HG03439 (cell line): ENCODE data around the gene RASA3.
"Not testable (repeated sequence)": the region's sequence is repeated elsewhere in the genome, so short reads cannot be mapped to it uniquely, and the experiment has no call there.

Source experiments
- ATAC-seq: cut with Tn5 transposase; IDR thresholded peaks from one replicate; pipeline ENCODE4 v1.9.1; 2021; ENCODE audit warnings: mild to moderate bottlenecking, moderate library complexity; ENCODE audit not compliant: unreplicated experiment

Gene RASA3

DNA sequence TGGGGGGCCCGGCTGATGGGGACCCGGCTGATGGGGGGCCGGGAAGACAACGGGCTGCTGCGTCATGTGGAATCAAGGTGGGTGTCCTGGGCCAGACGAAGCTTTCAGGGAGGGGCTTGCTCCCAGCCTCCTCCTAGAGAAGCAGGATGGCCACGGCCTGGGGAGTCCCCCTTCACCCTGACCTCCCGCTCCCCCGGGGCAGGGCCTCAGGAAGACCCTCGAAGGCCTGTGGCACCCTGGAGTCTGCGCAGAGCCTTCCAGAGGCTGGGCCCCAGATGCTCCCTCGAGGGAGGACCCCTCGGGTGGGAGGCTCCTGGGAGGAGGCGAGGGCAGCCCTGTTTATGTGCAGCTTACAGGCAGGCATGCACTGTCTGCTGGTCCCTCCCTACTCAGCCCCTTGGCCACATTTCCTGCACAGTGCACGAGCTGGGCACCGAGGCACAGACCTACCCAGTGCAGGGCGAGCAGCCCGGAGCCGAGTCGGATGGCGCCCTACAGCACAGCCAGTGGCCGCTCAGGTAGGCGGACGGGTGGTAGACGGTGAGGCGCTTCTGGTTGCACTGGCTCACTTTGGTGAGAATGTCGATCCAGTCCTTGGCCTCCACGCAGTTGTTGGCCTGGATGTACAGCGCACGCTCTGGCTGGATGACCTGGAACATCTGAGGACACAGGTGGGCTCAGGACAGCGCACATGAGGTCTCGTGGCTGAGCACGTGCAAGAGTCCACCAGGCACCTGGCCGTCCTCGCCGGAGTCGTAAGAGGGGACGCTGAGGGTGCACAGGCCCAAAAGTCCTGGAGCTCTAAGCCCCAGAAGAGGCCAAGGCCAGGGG lies 136.1 kb downstream of the RASA3 start:
- no peak for ATAC-seq

GRCh38 chr13:113995051-113995601 lies 137.3 kb downstream of the RASA3 start:
- ATAC-seq: no peak

- ATAC-seq: no peak
These were observed 140.0 kb downstream of the RASA3 start for GRCh38 chr13:113992276-113993005.

DNA sequence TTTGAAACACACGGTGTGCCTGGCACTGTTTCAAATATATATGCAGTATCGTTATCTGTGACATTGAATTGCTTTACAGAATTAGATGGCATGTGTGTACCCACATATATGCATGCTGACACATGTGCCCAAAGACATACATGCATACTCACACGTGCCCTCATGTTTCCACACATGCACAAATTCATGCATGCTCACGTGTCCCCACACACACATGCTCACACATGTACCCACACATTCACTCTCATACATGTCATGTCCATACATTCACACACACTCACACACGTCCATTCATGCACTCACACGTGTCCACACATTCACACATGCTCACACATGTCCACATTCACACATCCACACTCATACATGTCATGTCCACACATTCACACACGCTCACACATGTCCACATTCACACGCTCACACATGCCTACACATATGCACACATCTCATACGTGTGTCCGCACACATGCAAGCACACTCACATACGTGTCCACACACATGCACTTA lies 140.7 kb downstream of the RASA3 start:
- no peak for ATAC-seq

DNA sequence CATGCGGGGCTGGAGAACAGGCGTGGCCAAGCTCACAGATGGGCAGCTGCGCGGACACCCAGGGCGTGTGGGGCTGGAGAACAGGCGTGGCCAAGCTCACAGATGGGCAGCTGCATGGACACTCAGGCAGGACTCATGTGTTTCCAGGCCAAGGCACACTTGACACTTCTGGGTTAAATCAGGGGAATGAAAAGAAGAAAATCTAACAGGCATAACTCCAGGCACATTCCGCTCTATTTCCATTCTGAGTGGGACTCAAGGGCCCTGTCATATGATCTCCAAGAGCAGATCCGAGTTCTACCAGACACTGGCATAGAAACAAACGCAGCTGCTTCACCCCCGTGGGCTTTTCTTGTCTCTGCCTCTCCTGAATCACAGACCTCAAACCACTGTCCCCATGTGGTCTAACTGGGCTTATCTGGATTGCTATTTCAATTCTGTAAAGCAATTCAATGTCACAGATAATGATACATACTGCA lies 141.2 kb downstream of the RASA3 start:
- no peak for ATAC-seq

GRCh38 chr13:113990321-113990837 lies 142.0 kb downstream of the RASA3 start:
- no peak for ATAC-seq

DNA sequence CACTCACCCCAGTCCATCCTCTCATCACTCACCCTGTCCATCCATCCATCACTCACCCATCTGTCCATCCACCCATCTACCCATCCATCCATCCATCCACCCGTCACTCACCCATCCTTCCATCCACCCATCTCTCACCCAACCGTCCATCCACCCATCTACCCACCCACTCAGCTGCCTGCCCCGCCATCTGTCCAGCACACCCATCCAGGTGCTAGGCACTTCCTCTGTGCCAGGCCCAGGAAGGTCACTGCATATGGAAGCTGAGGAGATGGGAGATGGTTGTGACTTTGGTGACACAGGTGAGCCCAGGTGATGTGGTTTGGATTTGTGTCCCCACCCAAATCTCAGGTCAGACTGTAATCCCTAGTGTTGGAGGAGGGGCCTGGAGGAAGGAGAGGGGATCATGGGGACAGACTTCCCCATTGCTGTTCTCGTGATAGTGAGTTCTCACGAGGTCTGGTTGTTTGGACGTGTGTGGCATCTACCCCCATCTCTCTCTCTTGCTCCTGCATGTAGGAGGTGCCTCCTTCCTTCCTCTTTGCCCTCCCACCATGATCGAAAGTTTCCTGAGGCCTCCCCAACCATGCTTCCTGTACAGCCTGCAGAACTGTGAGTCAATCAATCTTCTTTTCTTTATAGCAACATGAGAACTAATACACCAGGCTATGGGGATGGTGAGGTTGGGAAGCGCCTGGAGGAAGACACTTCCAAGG lies 142.7 kb downstream of the RASA3 start:
- ATAC-seq: no peak

DNA sequence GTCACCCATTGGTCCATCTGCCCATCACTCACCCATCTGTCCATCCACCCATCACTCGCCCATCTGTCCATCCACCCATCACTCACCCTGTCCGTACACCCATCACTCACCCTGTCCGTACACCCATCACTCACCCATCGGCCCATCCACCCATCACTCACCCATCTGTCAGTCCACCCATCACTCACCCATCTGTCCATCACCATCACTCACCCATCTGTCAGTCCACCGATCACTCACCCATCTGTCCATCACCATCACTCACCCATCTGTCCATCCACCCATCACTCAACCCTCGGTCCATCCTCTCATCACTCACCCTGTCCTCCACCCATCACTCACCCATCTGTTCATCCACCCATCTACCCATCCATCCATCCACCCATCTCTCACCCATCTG lies 143.6 kb downstream of the RASA3 start:
- ATAC-seq: not testable (repeated sequence)

DNA sequence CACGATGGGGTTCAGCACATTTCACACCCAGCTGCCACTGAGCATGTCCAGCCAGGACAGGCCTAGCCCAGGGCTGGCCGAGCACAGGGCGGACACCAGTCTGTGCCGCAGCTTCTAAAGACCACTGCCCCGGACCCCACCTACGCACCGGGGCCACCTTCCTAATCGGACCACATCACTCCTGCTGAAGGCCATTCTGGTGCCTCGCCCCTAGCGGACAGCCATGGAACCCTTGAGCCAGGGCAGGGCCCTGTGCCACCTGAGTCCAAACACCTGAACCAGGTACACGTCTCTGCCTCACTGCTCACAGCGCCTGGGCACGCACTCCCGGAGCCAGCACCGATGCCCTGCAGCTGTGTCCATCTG lies 150.1 kb downstream of the RASA3 start:
- no peak for ATAC-seq

- no peak for ATAC-seq
These were observed 150.7 kb downstream of the RASA3 start for GRCh38 chr13:113981611-113982295.

DNA sequence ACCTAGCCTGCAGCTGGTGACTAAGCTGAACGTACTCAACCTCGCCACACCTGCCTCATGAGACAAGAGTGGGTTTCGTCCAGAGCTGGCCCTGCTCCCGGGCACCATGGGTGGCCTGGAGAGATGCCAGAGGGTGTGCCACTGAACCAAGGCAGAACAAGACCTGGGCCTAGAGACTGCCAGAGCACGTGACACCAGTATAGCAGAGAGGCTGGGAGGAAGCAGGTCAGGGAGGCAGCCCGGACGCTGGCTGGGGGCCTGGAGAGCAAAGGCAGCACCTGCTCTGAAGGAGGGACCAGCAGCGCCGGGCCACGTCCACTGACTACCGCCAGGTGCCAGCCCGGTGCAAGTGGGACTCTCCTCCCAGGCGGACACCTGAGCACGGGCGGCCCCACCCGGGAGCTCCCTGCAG lies 151.2 kb downstream of the RASA3 start:
- no peak for ATAC-seq

- no peak for ATAC-seq
These were observed 151.8 kb downstream of the RASA3 start for GRCh38 chr13:113980489-113981064.

DNA sequence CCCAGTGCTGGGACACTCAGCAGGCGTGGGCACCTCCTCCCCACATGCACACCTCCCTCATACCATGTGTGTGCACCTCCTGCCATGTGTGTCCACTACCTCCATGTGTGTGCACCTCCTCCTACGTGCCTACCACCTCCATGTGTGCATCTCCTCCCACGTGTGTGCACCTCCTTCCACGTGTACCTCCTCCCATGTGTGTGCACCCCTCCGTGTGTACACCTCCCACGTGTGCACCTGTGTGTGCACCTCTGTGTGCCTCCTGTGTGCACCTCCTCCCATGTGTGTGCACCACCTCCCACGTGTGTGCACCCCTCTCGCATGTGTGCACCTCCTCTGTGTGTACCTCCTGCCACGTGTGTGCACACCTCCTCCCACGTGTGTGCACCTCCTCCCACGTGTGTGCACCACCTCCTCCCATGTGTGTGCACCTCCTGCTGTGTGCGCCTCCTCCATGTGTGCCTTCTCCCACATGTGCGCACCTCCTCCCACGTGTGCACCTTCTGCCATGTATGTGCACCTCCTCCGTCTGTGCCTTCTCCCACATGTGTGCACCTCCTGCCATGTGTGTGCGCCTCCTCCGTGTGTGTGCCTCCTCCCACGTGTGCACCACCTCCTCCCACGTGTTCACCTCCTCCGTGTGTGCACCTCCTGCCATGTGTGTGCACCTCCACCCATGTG lies 152.5 kb downstream of the RASA3 start:
- ATAC-seq: no peak

DNA sequence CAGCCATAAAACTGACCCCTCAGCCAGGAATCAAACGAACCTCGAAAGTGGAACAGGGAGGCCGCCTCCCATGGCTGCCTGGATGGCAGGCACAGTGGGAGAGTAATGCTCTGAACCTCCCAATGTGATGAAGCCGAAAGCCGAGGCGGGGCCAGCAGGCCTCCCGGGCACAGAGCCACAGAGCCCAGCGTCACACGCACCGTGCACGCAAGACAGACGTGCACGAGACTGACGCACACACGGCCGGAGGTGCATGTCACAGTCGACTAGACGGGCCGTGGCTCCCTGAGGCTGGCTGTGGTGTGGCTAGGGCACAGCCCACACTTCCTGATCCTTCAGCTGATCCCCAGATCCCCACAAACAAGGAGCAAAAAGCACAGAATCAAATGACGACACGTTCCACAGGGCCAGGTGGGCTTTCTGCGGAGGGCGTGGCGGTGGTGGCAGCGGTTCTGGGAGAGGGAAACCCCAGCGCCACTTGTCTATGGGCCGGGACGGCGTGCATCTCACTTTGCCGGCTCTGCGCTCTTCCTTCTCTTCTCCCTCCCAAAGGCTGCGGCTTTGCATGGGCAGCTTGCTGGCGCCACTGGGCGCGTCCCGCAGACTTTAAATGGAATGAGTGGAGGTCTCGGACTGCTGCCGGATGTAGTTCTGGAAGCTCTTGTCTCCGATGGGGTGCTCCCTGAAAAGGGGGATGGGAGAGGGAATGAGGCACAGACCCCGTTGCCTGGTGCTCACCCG lies 153.5 kb downstream of the RASA3 start:
- ATAC-seq: no peak

GRCh38 chr13:113977976-113978375 lies 154.4 kb downstream of the RASA3 start:
- no peak for ATAC-seq

- no peak for ATAC-seq
These were observed 155.4 kb downstream of the RASA3 start for GRCh38 chr13:113976711-113977684.

GRCh38 chr13:113975416-113975815 lies 157.0 kb downstream of the RASA3 start:
- ATAC-seq: no peak
